HG03095 (cell line): Measurements from ENCODE around the gene DENND1A.

Experiments
- ATAC-seq: cut with Tn5 transposase; IDR thresholded peaks from one replicate; pipeline ENCODE4 v1.9.1; 2021; ENCODE audit warnings: moderate library complexity; ENCODE audit not compliant: unreplicated experiment

The DENND1A gene

DNA sequence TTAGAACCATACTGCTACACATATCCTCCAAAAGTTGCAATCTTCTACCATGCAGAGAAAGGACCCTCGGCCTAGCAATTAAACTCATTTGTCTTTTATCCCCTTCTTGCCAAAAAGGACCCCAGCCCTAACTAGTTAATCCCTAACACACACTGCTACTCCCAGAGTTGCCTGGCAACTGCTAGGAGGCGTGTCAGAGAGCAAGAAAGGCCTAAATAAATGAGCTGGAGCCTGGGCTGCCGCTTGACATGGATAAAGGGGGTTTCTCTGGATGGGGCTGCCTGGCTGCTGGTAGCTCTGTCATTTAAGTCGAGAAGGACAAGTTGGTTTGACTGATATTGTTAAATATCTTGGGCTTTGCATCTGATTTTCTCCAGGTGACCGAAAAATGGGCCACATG is 379.1 kb downstream of the DENND1A start:
- no peak for ATAC-seq

DNA sequence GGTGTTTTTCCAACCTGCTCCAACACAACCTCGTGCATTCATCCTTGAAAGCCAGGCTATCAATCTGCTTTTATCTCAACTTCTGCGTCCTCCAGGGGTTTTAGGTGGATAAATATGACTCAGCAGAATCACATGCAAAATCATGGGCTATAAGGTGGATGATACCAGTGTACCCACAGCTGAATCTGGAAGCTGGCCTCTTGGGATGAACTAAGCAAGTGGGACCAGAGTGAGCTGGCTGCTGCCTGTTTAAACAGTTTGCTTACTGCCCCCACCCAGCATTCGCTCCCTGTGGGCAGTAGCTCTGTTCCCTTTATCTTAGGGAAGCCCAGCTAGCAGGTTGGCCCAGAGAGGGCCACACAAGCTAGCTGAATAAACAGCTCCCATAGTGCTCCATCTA is 379.9 kb downstream of the DENND1A start:
- no peak for ATAC-seq

DNA sequence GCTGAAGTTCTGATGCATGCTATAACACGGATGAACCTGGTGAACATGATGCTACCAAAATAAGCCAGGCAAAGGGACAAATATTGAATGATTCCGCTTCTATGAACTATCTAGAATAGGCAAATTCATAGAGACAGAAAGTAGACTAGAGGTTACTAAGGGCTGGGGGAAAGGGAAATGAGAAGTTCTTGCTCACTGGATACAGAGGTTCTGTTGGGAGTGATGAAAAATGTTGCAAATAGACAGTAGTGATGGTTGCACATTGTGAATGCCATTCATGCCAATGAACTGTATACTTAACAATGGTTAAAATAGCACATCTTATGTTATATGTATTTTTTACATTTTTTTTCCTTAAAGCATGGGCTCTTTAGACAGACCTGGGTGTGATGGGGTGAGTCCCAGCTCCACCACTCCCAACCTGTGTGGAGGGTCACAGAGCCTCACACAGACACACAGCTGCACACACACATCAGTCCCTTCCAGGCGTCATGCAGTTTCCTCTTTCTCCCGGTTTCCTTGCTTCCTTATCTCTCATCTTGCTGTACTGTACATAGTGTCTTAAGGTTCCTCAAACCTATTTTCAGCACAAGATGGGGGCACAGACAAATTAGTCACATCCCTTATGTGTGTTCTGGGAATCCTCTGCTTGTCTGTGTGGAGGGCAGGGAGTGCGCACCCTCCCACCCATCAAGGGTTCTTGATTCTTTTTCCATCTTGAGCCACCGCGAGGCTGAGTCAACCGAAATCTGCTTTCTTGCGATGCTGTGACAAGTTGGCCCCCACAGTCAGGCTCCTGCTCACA is 381.0 kb downstream of the DENND1A start:
- ATAC-seq, result no peak

DNA sequence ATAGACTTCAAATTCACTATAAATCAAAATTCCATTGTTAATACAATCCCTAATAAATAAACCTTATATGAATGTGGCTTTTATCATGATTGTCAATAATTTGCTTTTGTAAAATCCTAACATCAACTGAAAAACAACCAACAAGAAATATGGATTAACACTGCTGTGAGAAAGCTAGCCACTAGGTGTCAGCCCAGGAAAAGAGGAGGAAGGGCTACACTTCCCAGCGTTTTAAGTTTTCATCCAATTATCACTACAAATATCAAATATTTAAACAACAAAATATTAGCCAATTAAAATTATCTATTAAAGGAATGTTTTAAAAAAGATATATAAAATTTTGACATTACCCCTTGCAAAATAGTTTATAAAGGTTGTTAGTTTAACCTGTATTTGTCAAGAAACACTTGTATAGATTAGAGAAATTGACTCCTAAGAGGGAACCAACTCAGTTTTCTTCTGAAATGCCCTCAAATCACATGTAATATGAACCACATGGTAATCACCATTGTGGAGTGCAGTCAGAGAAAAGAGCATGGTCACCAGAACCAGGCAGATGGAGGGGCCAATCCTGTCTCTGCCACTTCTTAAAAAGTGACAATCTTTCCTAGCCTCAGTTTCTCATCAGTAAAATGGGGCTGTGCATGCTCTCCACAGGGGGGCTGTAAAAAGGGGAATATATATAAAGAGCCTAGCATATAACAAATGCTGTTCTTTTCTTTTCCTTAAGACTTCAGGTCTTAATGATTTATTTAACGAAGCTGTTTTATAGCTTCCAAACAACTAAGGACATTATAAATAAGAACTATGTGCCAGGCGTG is 385.7 kb downstream of the DENND1A start:
- ATAC-seq, result no peak

DNA sequence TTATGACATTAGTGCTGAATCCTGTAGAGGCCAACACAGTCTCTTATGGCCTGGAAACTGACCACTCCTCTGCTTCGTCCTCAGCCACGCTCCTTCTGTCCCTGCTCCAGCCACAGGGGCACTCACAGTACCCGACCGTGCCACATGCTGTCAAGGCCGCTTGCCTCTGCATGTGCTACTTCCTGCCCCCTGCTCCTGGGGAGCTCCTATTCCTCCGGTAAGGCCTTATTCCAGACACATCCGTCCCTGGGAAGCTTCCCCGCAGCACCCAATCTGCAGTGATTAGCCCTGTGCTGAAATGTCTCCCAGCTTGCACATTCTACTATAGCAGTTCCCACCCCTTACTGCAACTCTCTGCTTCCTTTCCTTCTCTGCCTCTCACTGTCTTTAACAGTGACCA is 386.4 kb downstream of the DENND1A start:
- no peak for ATAC-seq

DNA sequence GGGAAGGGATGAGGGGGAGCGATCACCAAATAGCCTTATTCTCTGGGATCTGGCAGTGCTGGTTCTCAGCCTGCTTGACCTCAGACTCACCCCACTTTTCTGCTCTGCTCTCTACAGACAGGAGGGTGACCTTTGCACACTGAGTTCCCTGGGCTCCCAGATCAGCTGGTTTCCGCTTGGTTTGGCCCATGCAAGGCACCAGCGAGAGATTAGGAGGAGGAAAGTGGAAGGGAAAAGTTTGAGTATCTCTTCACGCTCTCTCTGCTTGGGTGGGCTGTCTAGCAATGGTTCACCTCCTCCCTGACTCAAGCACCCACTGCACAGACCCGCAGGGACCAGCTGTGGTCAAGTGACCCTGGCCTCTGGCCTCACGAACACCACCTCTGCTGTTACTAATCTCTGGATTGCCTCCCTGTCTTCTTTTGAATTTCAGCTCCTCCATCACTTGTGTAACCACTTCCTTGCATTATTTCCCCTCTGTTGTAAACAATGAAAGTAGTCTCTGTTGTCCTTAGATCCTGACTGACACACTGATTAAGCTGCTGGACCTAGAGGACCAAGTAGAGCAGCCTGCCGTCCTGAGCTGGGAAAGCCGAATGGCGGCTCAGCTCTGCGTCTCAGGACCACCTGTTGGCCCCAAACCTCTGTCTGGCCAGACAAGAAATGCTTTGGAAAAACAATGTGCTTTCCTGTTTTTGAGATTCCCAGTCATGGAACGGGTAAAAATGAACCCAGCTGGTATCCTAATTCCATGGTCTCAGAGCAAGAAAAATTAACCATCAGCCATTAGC is 387.3 kb downstream of the DENND1A start:
- ATAC-seq, result no peak

DNA sequence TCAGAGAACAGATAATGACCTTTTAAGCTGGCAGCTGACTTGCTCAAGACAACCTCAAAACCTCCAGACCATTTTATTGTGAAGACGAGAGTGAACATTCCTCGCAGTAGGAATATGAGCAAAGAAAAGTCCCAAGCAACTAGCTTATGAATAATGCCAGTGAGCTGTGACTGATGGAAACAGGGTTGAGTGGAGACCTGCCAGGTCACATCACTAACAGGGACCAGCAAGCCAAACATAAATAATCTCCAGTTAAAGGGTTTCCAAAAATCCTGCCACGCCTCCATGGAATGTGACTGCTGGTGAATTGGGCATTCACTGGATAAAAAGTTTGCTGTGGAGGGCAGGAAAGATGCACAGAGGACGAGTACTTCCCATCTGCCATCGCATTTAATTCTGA is 388.5 kb downstream of the DENND1A start:
- ATAC-seq, result no peak

DNA sequence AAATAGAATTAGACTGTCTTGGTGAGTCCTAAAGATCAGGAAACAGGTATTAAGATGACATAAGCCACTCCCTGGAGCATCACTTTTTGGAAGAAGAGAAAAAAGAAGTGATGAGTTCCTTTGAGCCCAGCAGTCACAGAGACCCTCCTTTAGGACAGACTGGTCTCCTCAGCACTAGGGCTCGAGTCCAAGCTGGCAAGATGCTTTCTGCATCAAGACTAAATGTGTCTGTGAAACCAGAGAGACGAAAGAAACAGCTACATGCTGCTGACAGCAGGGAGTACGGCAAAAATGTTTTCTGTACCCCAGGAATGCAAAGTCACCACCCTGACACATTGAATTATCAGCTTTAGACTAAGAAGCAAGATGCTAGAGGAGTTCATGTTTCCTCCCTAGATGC is 389.5 kb downstream of the DENND1A start:
- no peak for ATAC-seq

DNA sequence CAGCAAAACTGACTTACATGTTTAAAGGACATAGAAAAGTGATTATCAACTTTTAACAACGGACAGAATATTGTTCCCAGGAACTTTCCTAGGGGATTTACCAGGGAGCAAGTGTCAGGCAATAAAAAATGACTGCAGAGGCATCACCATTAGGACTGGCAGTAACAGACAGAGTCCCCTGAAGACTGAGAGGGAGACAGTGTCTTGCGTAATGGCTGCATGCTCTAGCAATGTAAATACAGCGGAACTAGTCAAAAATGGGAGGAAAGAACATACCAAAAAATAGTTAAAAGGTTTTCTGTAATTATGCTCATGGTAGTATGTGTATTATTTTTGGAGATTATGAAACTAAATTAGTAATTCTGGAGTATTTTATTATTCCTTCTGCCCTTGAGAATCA is 392.1 kb downstream of the DENND1A start:
- no peak for ATAC-seq

DNA sequence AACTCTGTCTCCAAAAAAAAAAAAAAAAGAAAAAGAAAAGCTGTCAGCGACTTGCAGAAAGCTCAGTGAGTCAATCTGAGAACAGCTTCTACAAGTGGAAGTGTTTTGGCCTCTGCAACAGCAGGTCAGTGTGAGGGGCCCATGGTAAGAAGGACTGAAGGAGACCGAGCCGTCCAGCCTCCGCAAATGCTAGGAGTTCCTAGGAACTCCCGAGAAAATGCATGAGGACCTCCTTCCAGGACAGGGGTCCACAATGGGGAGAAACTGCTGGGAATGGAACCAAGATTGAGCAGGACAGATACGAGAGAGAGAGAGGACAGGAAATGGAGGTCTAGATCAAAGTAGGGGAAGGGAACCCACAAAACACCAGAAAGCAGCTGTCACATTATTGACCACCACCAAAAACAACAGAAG is 393.5 kb downstream of the DENND1A start:
- ATAC-seq, result no peak

DNA sequence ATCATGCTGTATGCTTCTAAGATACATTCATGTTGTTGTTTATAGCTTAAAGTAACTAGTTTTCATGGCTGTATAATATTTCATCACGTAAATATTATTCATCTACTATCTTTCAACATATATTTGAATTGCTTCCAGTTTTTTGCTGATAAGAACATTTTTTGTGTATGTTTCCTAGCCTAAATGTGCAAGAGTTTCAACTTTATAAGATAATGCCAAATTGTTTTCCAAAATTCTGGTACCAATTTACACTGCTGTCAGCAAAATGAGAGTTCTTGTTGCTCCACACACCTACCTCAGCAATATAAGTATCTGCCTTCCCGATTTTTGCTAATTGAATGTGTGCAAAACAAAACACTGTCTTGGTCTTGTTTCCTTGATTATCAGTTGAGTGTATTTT is 395.6 kb downstream of the DENND1A start:
- no peak for ATAC-seq

DNA sequence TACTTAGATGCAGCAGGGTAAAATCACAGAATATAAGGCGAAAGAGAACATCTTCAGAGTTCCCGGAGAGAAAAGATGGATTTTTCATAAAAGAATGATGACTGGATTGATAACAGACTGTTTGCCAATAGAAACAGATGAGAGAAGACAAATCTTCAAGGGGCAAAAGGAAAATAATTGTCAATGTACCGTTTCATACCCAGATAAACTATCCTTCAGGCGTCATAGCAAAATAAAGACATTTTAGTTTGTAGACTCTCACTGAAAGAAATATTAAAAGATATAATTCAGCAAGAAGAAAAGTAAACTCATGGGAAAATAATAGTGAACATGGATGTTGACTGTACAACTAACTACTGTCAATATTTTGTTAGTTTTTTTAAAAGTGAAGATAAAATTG is 399.7 kb downstream of the DENND1A start:
- no peak for ATAC-seq

DNA sequence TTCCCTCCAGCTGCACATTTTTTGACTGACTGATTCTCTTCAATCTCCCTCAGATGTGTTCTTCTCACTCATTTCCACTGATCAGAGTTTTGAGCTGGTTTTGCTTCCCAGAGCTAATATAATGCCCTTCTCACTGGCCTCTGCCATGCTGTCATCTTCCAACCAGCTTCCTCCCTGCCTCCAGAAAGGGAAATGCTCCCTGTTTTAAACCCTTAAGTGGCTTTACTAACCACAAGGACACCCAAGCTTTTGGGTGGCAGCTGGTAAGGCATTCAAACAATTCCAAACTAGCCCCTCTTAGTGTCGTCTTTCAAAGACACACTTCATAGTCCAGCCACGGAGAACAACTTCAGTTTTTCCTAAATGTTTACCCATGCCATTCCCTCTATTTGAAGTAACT is 401.4 kb downstream of the DENND1A start:
- ATAC-seq, result no peak

DNA sequence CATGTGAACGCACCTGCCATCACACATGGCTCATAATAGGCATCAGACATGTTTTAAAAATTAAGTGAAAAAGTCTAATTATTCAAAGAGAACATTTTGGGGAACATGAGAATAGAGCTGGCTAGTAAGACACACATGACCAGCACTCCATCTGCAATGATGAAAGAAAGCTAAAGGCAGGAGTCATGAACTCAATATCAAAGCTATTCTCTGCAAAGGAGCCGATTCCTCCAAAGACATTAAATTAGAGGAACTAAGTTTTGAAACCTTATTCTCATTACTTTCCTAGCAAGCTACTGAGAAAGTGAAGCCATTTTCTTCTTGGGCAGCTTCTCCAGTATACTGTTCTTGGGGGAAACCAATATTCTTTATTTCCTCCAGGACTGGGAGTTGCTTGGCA is 401.9 kb downstream of the DENND1A start:
- ATAC-seq, result no peak

DNA sequence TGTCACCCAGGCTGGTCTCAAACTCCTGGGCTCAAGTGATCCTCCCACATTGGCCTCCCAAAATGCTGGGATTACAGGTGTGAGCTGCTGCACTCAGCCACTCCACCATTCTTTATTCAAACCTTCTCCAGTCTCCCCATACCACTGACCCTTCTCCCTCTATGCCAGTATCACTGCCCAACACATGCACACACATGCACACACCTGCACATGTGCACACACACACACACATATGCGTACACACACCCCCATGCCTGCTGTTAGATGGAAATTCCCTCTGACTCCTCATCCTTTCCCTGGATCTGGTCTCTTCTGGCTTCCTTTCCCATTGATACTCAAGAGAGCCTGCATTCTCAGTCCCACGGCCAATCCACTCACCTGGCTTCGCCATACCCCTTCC is 404.0 kb downstream of the DENND1A start:
- ATAC-seq, result no peak

DNA sequence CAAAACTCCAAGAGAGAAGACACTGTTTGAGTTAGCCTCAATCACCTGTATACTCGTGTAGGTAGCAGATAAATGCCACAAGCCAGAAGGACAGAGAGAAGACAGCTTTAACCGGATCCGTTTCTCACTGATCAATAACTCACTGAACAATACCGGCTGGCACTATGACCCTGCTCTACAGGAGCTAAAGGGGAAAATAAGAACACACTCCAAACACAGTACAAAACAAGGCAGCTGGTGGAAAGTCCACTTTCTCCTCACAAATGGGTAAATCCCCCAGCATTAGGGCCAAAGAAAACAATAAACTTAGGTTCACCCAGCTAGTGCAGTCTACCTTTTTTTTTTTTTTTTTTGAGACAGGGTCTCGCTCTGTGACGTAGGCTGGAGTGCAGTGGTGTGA is 404.5 kb downstream of the DENND1A start:
- ATAC-seq, result no peak

DNA sequence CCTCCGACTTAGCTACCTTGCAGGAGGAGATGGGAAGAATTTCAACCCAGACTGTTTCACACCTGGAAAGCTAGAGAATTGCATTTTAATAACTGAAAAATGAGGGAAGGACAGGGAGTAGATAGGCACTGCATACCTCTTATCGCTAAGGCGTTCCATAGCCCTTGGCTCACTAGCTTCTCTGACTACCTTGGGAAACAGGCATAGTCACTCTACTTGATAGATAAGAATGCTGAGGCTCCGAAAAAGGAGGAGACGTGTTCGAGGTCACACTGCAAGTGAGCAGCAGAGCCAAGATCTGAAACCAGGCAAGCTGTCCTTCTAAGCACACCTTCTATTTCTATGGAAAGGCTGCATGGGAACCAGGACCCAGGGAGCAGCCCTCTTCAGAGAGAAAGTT is 405.1 kb downstream of the DENND1A start:
- no peak for ATAC-seq

DNA sequence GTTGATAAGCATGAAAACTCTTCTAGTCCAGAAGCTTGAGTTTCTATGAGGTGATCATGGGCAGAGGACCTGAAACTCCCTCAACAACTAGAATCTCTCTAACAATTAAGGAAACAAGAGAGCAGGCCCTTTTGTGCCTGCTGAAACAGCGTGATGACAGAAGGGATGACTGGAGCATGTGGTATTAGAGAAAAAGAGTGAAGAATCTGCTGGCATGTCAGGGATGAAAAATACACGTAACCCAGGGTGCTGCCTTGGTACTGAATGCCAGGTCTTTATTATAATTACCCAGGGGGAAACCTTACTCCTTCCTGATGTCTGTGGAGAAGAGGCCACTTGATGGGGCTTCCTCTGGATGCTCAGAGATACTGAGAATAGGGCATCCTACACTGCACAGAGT is 406.1 kb downstream of the DENND1A start:
- no peak for ATAC-seq

DNA sequence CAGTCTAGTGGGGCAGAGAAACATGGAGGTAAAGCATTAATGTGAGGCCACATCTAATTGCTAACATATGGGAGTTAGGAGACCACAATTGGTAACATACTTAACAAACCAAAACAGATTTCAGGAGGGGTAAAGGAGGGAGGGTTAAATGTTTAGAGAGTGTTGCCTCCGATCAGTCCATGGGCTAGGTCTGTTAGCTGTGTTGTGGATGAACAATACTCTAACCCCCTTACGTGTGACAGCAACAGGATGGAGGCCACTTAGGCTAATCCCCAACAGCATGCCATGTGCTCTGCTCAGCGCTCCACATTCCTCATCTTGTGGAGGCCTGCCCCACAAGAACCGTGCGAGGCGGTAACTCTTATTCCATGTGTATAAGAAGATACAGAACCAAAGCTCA is 406.9 kb downstream of the DENND1A start:
- no peak for ATAC-seq

DNA sequence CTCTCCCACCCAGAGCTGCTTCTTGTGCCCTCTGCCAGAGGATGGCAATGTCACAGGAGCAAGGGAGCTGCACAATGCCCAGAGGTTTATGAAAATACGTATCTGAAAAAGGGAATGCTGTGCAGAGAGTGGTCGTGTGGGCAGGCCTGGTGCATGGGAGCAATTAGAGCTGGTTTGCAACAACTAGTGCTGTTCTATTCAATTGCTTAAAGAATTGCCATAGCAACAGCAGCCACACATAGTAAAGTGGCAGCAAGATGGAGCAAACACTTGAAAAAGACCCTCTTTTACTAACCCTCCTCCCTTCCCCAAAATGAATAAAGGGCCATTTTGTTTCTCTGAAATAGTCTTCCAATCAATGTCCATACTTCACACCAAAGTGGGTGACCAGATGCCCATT is 407.7 kb downstream of the DENND1A start:
- no peak for ATAC-seq

DNA sequence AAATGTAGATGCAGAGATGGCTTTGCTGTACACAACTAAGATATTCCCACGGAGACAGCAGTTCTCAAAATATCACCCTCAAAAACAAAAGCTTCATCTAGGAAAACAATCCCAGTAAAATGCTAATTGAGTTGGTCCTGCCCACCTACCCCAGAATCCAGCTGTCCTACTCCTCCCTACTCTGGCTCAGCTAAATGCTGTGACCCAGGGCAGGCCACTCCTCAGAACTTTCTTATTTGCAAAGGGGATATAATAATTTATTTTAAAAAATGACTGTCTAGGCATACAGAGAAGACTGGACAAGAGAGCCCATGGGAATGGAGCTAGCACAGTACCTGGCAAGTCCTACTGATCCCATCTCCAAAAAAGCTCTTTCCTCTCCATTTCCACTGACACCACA is 411.6 kb downstream of the DENND1A start:
- ATAC-seq, result no peak

DNA sequence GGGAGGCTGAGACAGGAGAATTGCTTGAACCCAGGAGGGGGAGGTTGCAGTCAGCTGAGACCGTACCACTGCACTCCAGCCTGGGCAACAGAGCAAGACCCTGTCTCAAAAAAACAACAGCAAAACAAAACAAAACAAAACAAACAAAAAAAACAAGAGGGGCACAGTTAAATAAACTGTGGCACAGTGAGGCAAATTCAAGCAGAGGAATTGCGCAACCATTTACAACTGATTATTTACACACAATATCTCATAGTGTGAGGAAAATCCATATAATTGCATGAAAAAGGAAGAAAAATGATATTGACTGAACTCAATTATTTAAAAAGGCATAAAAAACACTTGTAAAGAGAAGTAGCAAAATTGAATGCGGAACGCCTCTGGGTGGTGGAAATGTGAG is 412.4 kb downstream of the DENND1A start:
- no peak for ATAC-seq
